Upper lobe of left lung (tissue), 6 donors: ENCODE results near the gene RBM20. TPM values are rescaled to one million over a fixed set of nuclear protein-coding genes. Genes with fewer than 3 reads are reported as not detected.
"Not testable (repeated sequence)": the region's sequence is repeated elsewhere in the genome, so short reads cannot be mapped to it uniquely, and the experiment has no call there.

ENCODE experiments used
- ATAC-seq, 2 donors: fragments of 200-7000 bp; cut with Tn5 transposase; one replicate each; pipeline ENCODE4 v1.9.1; 2022; ENCODE audit warnings: mild to moderate bottlenecking in 2 of 2, moderate library complexity in 2 of 2; ENCODE audit not compliant: low FRiP score in 2 of 2
- DNase-seq, 2 donors: peaks; one replicate each; pipeline ENCODE4 v3.0.0-alpha.2; 2019 to 2020
- H3K27ac ChIP-seq, 4 donors: fragments of 200-600 bp; sonication (generic); one replicate each; pipeline ENCODE4 v1.5.1; 2016 to 2019
- H3K27me3 ChIP-seq, 4 donors: fragments of 200-600 bp; sonication (generic); one replicate each; pipeline ENCODE4 v1.5.1; 2017 to 2019
- H3K36me3 ChIP-seq, 4 donors: fragments of 200-600 bp; sonication (generic); one replicate each; pipeline ENCODE4 v1.5.1; 2016 to 2019
- H3K4me1 ChIP-seq, 4 donors: fragments of 200-600 bp; sonication (generic); one replicate each; pipeline ENCODE4 v1.5.1; 2018 to 2019
- H3K4me3 ChIP-seq, 4 donors: fragments of 200-600 bp; sonication (generic); one replicate each; pipeline ENCODE4 v1.5.1; 2017 to 2019; ENCODE audit warnings: mild to moderate bottlenecking in 2 of 4, moderate library complexity in 1 of 4
- H3K9me3 ChIP-seq, 4 donors: fragments of 200-600 bp; sonication (generic); one replicate each; pipeline ENCODE4 v1.5.1; 2018 to 2019
- EP300 ChIP-seq, 4 donors: sonication (generic); formaldehyde crosslinking; IDR thresholded peaks; one replicate each; pipeline ENCODE4 v1.5.1; 2017; ENCODE audit warnings: antibody characterized with exemption in 4 of 4, control low read depth in 2 of 4
- POLR2A ChIP-seq, 4 donors: fragments of 450-650 bp; IDR thresholded peaks; one replicate each; pipeline ENCODE4 v1.5.1; 2016 to 2017; ENCODE audit warnings: antibody characterized with exemption in 4 of 4, mild to moderate bottlenecking in 2 of 4
- POLR2AphosphoS5 ChIP-seq, 2 donors: sonication (generic); formaldehyde crosslinking; IDR thresholded peaks; one replicate each; pipeline ENCODE4 v1.5.1; 2017; ENCODE audit warnings: antibody characterized with exemption in 2 of 2
- WGBS, 2 donors: methylation state at CpG; one replicate each; pipeline ENCODE4 v1.1.5; 2017 to 2018; 5-methylcytosine and 5-hydroxymethylcytosine counted together
- total RNA-seq, 6 donors: library from RNA; depleted of rRNA in 4 of 6; stranded (reverse); fragments of >200 nt in 4 of 6; gene quantifications; one replicate each; pipeline versions ENCODE4 v1.1.0 to v1.2.1, GENCODE V29; 2016 to 2021
- TF ChIP-seq, protein P1 (sequence below), 6 experiments: fragments of 450-650 bp in 4 of 6; fragments of 200-600 bp in 2 of 6; sonication (generic) in 2 of 6; IDR thresholded peaks; one replicate each; pipeline ENCODE4 v1.5.1; 2016 to 2019; ENCODE audit warnings: antibody characterized with exemption in 6 of 6
- donor health status: DM: no; HTN: no; CAD: no; lungs with moderate emphysema.
- donor health status: DM: no; HTN: yes; CAD: no; lungs with severe emphysema.

RBM20 gene
- total RNA-seq, 6 donors from 2014 or later, result 0.11 to 7.5 (median 1.5) TPM

DNA sequence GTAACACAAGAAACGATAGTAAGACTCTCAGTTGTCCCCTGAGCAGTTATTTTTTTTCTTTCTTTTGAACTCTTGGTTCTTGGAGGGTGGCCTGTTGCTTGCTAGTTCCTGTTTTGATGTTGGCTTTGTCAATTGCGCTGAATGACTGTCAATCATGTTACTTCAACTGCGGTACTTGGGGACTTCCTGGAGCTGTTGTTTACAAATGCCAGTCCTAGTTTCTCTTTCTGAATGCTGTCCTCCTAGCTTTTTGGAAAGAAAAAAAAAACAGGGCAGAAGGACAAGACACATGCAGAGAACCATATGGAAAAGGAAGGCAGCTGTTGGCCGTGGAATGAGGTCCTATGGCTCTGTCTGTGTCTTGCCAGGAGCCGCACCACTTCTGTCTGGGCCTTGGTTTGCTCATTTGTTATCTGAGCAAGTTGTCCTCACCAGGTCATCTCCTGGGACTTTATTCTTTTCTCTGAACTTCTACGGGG, 220.6 kb downstream of the RBM20 start:
- no peaks in the 10 kb centered on the region for H3K9me3 ChIP-seq
- peak overlapping the region; percentile 82 to 91 (median 90) for H3K27ac ChIP-seq
- peaks cover 46 to 64% (median 58%) of the 10 kb centered on the region in 4 donors for H3K4me1 ChIP-seq
- peak; percentile 70 to 73 for TF ChIP-seq POLR2AphosphoS5 (IDR thresholded peaks at IDR 0.05)
- TF ChIP-seq EP300 (IDR thresholded peaks at IDR 0.05), result peak in 1 of 4 donors; percentile 39
- TF ChIP-seq, protein P1, sequence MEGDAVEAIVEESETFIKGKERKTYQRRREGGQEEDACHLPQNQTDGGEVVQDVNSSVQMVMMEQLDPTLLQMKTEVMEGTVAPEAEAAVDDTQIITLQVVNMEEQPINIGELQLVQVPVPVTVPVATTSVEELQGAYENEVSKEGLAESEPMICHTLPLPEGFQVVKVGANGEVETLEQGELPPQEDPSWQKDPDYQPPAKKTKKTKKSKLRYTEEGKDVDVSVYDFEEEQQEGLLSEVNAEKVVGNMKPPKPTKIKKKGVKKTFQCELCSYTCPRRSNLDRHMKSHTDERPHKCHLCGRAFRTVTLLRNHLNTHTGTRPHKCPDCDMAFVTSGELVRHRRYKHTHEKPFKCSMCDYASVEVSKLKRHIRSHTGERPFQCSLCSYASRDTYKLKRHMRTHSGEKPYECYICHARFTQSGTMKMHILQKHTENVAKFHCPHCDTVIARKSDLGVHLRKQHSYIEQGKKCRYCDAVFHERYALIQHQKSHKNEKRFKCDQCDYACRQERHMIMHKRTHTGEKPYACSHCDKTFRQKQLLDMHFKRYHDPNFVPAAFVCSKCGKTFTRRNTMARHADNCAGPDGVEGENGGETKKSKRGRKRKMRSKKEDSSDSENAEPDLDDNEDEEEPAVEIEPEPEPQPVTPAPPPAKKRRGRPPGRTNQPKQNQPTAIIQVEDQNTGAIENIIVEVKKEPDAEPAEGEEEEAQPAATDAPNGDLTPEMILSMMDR (IDR thresholded peaks at IDR 0.05), result no peak
- peak in 1 of 4 donors; percentile 14 for TF ChIP-seq POLR2A (IDR thresholded peaks at IDR 0.05)
- H3K27me3 ChIP-seq, result no peaks in the 10 kb centered on the region
- WGBS, 2 donors, result 14 to 23% methylated on average over 6 of the region's 6 CpGs
- ATAC-seq (peak; percentile 63 to 68), DNase-seq (peak in 1 of 2 donors; percentile 71)
- peak overlapping the region in 1 of 4 donors; percentile 7 for H3K4me3 ChIP-seq
- no peaks in the 10 kb centered on the region for H3K36me3 ChIP-seq

DNA sequence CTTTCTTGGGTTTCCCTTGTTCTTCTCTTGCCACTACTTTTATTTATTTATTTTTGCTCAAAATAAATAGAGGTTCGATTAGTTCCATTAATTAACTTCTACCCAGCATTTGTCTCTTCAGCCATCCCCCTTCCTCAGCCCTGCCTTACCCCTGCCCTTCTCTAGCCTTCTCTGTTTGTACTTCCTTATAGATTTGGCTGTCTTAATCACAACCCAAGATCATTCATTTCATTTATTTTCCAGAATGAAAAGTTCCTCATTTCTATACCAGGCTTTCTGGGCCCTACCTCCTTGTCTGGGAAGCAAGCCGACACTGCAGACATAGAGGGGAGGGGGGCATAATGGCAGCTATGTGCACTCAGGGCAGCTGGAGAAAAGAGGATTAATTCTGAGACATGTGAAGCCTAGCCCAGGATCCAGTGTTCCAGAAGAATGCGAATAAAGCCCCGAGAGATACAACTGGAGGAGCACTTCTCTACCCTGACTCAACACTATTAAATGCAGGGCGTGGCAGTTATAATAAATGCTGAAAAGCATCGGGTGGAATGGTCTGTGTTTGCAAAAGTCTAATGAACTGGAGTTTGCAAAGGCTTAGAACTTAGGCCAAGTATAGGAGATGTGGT, 221.2 kb downstream of the RBM20 start:
- peak in 1 of 2 donors; percentile 26 for DNase-seq
- no peaks in the 10 kb centered on the region for H3K9me3 ChIP-seq
- TF ChIP-seq, protein P1 (IDR thresholded peaks at IDR 0.05), result no peak
- TF ChIP-seq POLR2A (IDR thresholded peaks at IDR 0.05), result no peak
- no peak for TF ChIP-seq POLR2AphosphoS5 (IDR thresholded peaks at IDR 0.05)
- TF ChIP-seq EP300 (IDR thresholded peaks at IDR 0.05), result no peak
- 32 to 46% methylated on average over 6 of the region's 6 CpGs for WGBS, 2 donors
- peak in 1 of 2 donors; percentile 80 for ATAC-seq
- H3K4me3 ChIP-seq, result peak overlapping the region in 1 of 4 donors; percentile 7
- no peaks in the 10 kb centered on the region for H3K36me3 ChIP-seq
- peaks cover 40 to 58% (median 52%) of the 10 kb centered on the region in 4 donors for H3K4me1 ChIP-seq
- peak overlapping the region; percentile 82 to 91 (median 90) for H3K27ac ChIP-seq
- H3K27me3 ChIP-seq, result no peaks in the 10 kb centered on the region

DNA sequence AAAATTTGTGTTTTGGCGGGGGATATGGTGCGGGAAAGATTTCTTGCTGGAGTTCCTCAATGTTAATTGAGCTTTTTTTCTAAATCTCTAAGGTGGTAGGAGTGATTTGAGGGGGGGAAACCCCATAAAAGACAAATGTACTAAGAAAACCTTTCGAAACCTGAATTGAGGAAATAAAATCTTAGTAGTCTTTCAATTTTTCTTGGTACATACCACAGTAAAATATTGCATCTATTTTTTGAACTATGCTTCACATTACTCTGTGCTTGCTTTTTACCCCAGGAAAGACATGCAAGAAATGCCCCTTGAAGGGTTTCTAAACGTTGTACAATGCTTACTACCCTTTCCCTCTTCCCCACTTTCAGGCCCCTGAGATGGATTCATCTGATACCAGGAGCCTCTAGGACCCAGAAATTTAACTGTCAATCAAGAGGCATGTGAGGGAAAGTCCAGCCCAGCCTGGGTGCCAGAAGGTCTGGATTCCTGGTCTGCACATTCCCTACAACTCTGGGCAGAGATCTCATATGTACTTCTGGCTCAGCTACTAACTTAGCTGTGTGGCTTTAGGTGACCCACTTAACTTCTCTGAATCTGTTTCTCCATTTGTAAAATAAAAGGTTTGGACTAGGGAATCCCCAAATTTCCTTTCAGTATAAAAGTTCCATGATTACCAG, 221.8 kb downstream of the RBM20 start:
- DNase-seq (peak in 1 of 2 donors; percentile 24), ATAC-seq (peak in 1 of 2 donors; percentile 4)
- peak overlapping the region; percentile 82 to 91 (median 90) for H3K27ac ChIP-seq
- H3K4me1 ChIP-seq, result peaks cover 34 to 58% (median 49%) of the 10 kb centered on the region in 4 donors
- H3K9me3 ChIP-seq, result no peaks in the 10 kb centered on the region
- WGBS, 2 donors, result 55 to 57% methylated on average over 4 of the region's 4 CpGs
- no peaks in the 10 kb centered on the region for H3K27me3 ChIP-seq
- TF ChIP-seq POLR2AphosphoS5 (IDR thresholded peaks at IDR 0.05), result no peak
- TF ChIP-seq, protein P1 (IDR thresholded peaks at IDR 0.05), result no peak
- TF ChIP-seq POLR2A (IDR thresholded peaks at IDR 0.05), result no peak
- no peak for TF ChIP-seq EP300 (IDR thresholded peaks at IDR 0.05)
- H3K36me3 ChIP-seq, result no peaks in the 10 kb centered on the region
- no peak overlapping the region for H3K4me3 ChIP-seq

DNA sequence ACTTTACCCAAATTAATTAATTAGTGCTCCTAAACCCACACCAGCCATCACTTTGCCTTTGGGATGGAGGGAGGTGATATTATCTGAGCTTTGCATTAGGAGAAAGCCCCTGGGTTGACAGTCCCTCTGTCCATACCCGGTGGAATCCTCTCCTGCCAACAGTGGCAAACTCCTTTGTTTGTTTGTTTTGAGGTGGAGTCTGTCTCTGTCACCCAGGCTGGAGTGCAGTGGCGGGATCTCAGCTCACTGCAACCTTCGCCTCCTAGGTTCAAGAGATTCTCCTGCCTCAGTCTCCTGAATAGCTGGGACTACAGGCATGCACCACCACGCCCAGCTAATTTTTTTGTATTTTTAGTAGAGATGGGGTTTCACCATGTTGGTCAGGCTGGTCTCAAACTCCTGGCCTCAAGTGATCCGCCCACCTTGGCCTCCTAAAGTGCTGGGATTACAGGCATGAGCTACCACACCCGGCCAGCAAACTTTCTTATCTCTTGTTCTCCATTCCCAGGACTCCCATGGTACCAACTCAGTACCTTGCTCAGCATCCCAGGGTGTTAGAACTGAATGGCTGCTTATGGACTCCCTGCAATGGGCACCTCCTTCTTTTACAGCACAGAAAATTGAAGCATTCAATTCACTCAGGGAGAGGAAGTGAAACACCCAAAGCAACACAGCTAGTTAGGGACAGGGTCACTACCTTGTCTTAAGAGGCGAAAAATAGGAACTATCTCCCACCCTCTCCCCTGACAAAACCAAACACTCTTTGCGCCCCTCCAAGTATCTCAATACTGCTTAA, 223.1 kb downstream of the RBM20 start:
- not testable (repeated sequence) for H3K9me3 ChIP-seq, H3K27me3 ChIP-seq, DNase-seq, ATAC-seq, H3K4me3 ChIP-seq, H3K36me3 ChIP-seq
- peak overlapping the region in 3 of 4 donors; percentile 35 to 91 (median 69) for H3K27ac ChIP-seq
- 75 to 89% methylated on average over 8 of the region's 8 CpGs for WGBS, 2 donors
- peaks cover 29 to 54% (median 48%) of the 10 kb centered on the region in 4 donors for H3K4me1 ChIP-seq
